Measurements from ENCODE around the gene PRAMEF15. TPM values are rescaled to one million over a fixed set of nuclear protein-coding genes. Genes with fewer than 3 reads are reported as not detected.
"Not testable (repeated sequence)": the region's sequence is repeated elsewhere in the genome, so short reads cannot be mapped to it uniquely, and the experiment has no call there.

The PRAMEF15 gene
- total RNA-seq, 1 experiment from 2014 or later: not detected

DNA sequence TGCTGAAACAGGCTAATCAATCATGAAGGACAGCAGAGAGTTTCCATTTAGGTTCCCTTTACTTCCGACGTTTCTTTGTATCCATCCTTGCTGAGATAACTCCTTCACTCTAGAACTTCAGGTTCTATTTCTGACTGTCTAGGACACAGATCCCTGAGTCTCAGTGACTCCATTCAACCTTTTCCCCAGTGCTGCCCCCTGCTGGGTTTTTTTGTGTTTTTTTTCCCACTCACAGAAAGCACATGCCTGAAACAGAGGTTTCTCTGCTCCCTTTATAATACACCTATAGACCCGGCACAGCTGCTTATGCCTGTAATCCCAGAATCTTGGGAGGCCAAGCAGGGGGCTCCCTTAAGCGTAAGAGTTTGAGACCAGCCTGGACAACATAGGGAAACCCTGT, 53.2 kb downstream of the PRAMEF15 start:
- BruUV-seq (replicated peaks); ATAC-seq; H3K36me3 ChIP-seq (ENCODE audit: low read depth, low read length); H3F3A ChIP-seq (ENCODE audit: low read length, unreplicated experiment); H3K4me3 ChIP-seq (ENCODE audit: low read length); H3K9me2 ChIP-seq (replicated peaks; ENCODE audit: low read length); H3K9ac ChIP-seq (ENCODE audit: low read length); H3K9me3 ChIP-seq (ENCODE audit: low read length); intact Hi-C loops (cut with micrococcal nuclease); POLR2A ChIA-PET (ENCODE audit: unreplicated experiment); CTCF ChIA-PET; H3K79me2 ChIP-seq (ENCODE audit: low read length); H3K4me1 ChIP-seq (ENCODE audit: insufficient read depth, low read length); H4K20me1 ChIP-seq (ENCODE audit: low read length); H3K4me2 ChIP-seq (ENCODE audit: low read length); H2AFZ ChIP-seq (ENCODE audit: low read length); H3K27ac ChIP-seq (ENCODE audit: low read length): not testable (repeated sequence)
- TF ChIP-seq, protein P1, sequence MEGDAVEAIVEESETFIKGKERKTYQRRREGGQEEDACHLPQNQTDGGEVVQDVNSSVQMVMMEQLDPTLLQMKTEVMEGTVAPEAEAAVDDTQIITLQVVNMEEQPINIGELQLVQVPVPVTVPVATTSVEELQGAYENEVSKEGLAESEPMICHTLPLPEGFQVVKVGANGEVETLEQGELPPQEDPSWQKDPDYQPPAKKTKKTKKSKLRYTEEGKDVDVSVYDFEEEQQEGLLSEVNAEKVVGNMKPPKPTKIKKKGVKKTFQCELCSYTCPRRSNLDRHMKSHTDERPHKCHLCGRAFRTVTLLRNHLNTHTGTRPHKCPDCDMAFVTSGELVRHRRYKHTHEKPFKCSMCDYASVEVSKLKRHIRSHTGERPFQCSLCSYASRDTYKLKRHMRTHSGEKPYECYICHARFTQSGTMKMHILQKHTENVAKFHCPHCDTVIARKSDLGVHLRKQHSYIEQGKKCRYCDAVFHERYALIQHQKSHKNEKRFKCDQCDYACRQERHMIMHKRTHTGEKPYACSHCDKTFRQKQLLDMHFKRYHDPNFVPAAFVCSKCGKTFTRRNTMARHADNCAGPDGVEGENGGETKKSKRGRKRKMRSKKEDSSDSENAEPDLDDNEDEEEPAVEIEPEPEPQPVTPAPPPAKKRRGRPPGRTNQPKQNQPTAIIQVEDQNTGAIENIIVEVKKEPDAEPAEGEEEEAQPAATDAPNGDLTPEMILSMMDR (conservative IDR thresholded peaks at IDR 0.05; ENCODE audit: low read depth, low read length): peak; percentile 33; the same call in 1 of the 2 replicates
- DNase-seq: peak; percentile 35
- H3K27me3 ChIP-seq (ENCODE audit: low read length): peaks cover 17% of the 10 kb centered on the region

Other genes with a start within 250 kb of the PRAMEF15 start
- not detected in 2 replicates for gene PRAMEF25, start 244.8 kb upstream of the PRAMEF15 start, total RNA-seq (2014; rRNA removed)
- not detected in 2 replicates for gene HNRNPCL2, start 198.7 kb upstream of the PRAMEF15 start, total RNA-seq (2014; rRNA removed)
- gene PRAMEF26, start 159.6 kb upstream of the PRAMEF15 start, total RNA-seq (2014; rRNA removed): not detected in 2 replicates
- not detected in 2 replicates for gene HNRNPCL4, start 149.9 kb upstream of the PRAMEF15 start, total RNA-seq (2014; rRNA removed)
- not detected in 2 replicates for gene PRAMEF9, start 143.7 kb upstream of the PRAMEF15 start, total RNA-seq (2014; rRNA removed)
- gene PRAMEF13, start 114.2 kb upstream of the PRAMEF15 start, total RNA-seq (2014; rRNA removed): not detected in 2 replicates
- gene PRAMEF18, start 89.4 kb upstream of the PRAMEF15 start, total RNA-seq (2014; rRNA removed): not detected in 2 replicates
- gene PRAMEF5, start 61.4 kb upstream of the PRAMEF15 start, total RNA-seq (2014; rRNA removed): not detected in 2 replicates
- not detected in 2 replicates for gene PRAMEF8, start 30.4 kb upstream of the PRAMEF15 start, total RNA-seq (2014; rRNA removed)
- not detected in 2 replicates for gene PRAMEF33, start 12.0 kb upstream of the PRAMEF15 start, total RNA-seq (2014; rRNA removed)
- gene PRAMEF14, start 31.6 kb downstream of the PRAMEF15 start, total RNA-seq (2014; rRNA removed): not detected in 2 replicates
- not detected in 2 replicates for gene PRAMEF19, start 56.4 kb downstream of the PRAMEF15 start, total RNA-seq (2014; rRNA removed)
- not detected in 2 replicates for gene PRAMEF17, start 74.1 kb downstream of the PRAMEF15 start, total RNA-seq (2014; rRNA removed)
- not detected in 2 replicates for gene PRAMEF20, start 94.9 kb downstream of the PRAMEF15 start, total RNA-seq (2014; rRNA removed)
- 2.6 and 4.8 TPM in 2 replicates for gene LRRC38, start 198.4 kb downstream of the PRAMEF15 start, total RNA-seq (2014; rRNA removed)